Measurements from ENCODE around the gene SDS. TPM values are rescaled to one million over a fixed set of nuclear protein-coding genes. Genes with fewer than 3 reads are reported as not detected.

The SDS gene
- total RNA-seq, 1 experiment from 2014 or later, result not detected

GRCh38 chr12:113370923-113371682, 32.6 kb downstream of the SDS start:
- no peaks in the 10 kb centered on the region for H3K9me3 ChIP-seq (ENCODE audit: control insufficient read depth, low read depth, low read length)
- no peak overlapping the region for H2AFZ ChIP-seq (ENCODE audit: low read length)
- no CpG with 5 or more reads among the region's 7 CpGs for WGBS (ENCODE audit: extremely low coverage, insufficient read length, low lambda C conversion rate)
- H2BK12ac ChIP-seq (ENCODE audit: insufficient read length, low read depth, low read length), result no peak overlapping the region
- H3K23ac ChIP-seq (ENCODE audit: insufficient read length, low read depth, low read length), result no peak overlapping the region
- H4K5ac ChIP-seq (ENCODE audit: insufficient read length, low read depth, low read length), result no peak overlapping the region
- no peak overlapping the region for H2BK120ac ChIP-seq (ENCODE audit: low read depth, low read length, poor library complexity, severe bottlenecking)
- Mint-ChIP-seq H3K4me1 (0 out of 4 replicates have a peak, but pooled peaks cover 0 to 2% of the 10 kb centered on the region in 2 experiments), H3K4me3 (no peak overlapping the region), H3K27me3 (ENCODE audit: low read depth) (no peaks in the 10 kb centered on the region), H3K36me3 (ENCODE audit: insufficient read depth in 1 of 3, low read depth in 3 of 3) (peaks cover 12 to 28% (median 28%) of the 10 kb centered on the region in 3 experiments; a peak in 6 of 7 replicates), H3K9me3 (no peaks in the 10 kb centered on the region), H3K27ac (no peak overlapping the region)
- no peak overlapping the region for H3K27ac ChIP-seq (ENCODE audit: insufficient read length, low read depth, low read length)
- no peak overlapping the region for H3K4me2 ChIP-seq (ENCODE audit: insufficient read depth, insufficient read length, low read length)
- no peak overlapping the region; the same call in 1 of the 2 replicates for H3K14ac ChIP-seq (ENCODE audit: insufficient read depth, low read length)
- no peaks in the 10 kb centered on the region for H3K79me2 ChIP-seq (ENCODE audit: insufficient read depth, low read length)
- H3K27me3 ChIP-seq (ENCODE audit: insufficient read depth, low read length), result no peaks in the 10 kb centered on the region
- no peak for DNase-seq
- H3K4ac ChIP-seq (ENCODE audit: low read depth, low read length), result no peak overlapping the region
- no peak overlapping the region for H3K56ac ChIP-seq (ENCODE audit: insufficient read length, low read depth, low read length)
- H2BK5ac ChIP-seq (ENCODE audit: insufficient read length, low read length), result no peak overlapping the region
- H3K18ac ChIP-seq (ENCODE audit: insufficient read length, low read depth, low read length), result no peak overlapping the region
- TF ChIP-seq CTCF (conservative IDR thresholded peaks at IDR 0.05), result no peak
- H2BK15ac ChIP-seq (ENCODE audit: low read depth, low read length), result no peak overlapping the region
- H2AK5ac ChIP-seq (ENCODE audit: insufficient read length, low read length), result no peak overlapping the region
- no peaks in the 10 kb centered on the region for H4K20me1 ChIP-seq (ENCODE audit: control insufficient read depth, insufficient read depth, insufficient read length)
- H3K79me1 ChIP-seq (ENCODE audit: insufficient read depth, low read depth, low read length, poor library complexity, severe bottlenecking), result no peaks in the 10 kb centered on the region
- no peak overlapping the region for H4K91ac ChIP-seq (ENCODE audit: insufficient read length, low read depth, low read length)
- no peak overlapping the region for H3T11ph ChIP-seq (ENCODE audit: low read length)
- no peaks in the 10 kb centered on the region for H3K23me2 ChIP-seq (ENCODE audit: insufficient read length, low read depth, low read length, poor library complexity, severe bottlenecking)
- H3K9ac ChIP-seq (ENCODE audit: extremely low read depth, insufficient read length, low read length), result no peak overlapping the region
- H3K4me1 ChIP-seq (ENCODE audit: insufficient read depth, low read length), result no peaks in the 10 kb centered on the region
- H4K8ac ChIP-seq (replicated peaks; ENCODE audit: insufficient read length, low read depth, low read length), result no peak overlapping the region
- no peak overlapping the region for H2BK20ac ChIP-seq (ENCODE audit: low read depth, low read length, poor library complexity, severe bottlenecking)
